Activated T-cell treated with anti-CD3 and anti-CD28 coated beads, Interleukin-2, amount 50 U/mL, for 1 hour (primary cell): ENCODE data around the gene ERGIC1.
"Not testable (repeated sequence)": the region's sequence is repeated elsewhere in the genome, so short reads cannot be mapped to it uniquely, and the experiment has no call there.

Experiments used
- DNase-seq: peaks from one replicate; pipeline ENCODE4 v3.0.0-alpha.2; 2020

Gene ERGIC1

GRCh38 chr5:172830275-172830799 is 3.7 kb upstream of the ERGIC1 start:
- no peak for DNase-seq

GRCh38 chr5:172830876-172831662 is 3.0 kb upstream of the ERGIC1 start:
- no peak for DNase-seq

- DNase-seq = no peak
Measured at GRCh38 chr5:172832383-172833315, 1.4 kb upstream of the ERGIC1 start.

- DNase-seq = no peak
Measured at GRCh38 chr5:172833372-172833685, 722 bp upstream of the ERGIC1 start.

GRCh38 chr5:172834415-172835289 is 601 bp downstream of the ERGIC1 start:
- peak; percentile 29 for DNase-seq

- DNase-seq = no peak
Measured at GRCh38 chr5:172835290-172835993, 1.4 kb downstream of the ERGIC1 start.

GRCh38 chr5:172835994-172836356 is 1.9 kb downstream of the ERGIC1 start:
- no peak for DNase-seq

GRCh38 chr5:172837640-172838039 is 3.6 kb downstream of the ERGIC1 start:
- peak; percentile 37 for DNase-seq

- DNase-seq = no peak
Measured at GRCh38 chr5:172838151-172838875, 4.3 kb downstream of the ERGIC1 start.

GRCh38 chr5:172839669-172840431 is 5.8 kb downstream of the ERGIC1 start:
- DNase-seq = no peak

- DNase-seq = no peak
Measured at GRCh38 chr5:172840432-172841154, 6.5 kb downstream of the ERGIC1 start.

- DNase-seq = no peak
Measured at GRCh38 chr5:172841256-172841655, 7.2 kb downstream of the ERGIC1 start.

- no peak for DNase-seq
Measured at GRCh38 chr5:172843825-172844576, 9.9 kb downstream of the ERGIC1 start.

GRCh38 chr5:172844577-172844838 is 10.5 kb downstream of the ERGIC1 start:
- no peak for DNase-seq

- DNase-seq = no peak
Measured at GRCh38 chr5:172845154-172845553, 11.1 kb downstream of the ERGIC1 start.

GRCh38 chr5:172845576-172845975 is 11.5 kb downstream of the ERGIC1 start:
- DNase-seq = no peak

- DNase-seq = no peak
Measured at GRCh38 chr5:172846249-172846648, 12.2 kb downstream of the ERGIC1 start.

GRCh38 chr5:172846677-172847076 is 12.6 kb downstream of the ERGIC1 start:
- DNase-seq = no peak

GRCh38 chr5:172847584-172847983 is 13.5 kb downstream of the ERGIC1 start:
- not testable (repeated sequence) for DNase-seq

GRCh38 chr5:172848419-172848818 is 14.4 kb downstream of the ERGIC1 start:
- no peak for DNase-seq
